ENCODE measurements around the gene EML6.

DNA sequence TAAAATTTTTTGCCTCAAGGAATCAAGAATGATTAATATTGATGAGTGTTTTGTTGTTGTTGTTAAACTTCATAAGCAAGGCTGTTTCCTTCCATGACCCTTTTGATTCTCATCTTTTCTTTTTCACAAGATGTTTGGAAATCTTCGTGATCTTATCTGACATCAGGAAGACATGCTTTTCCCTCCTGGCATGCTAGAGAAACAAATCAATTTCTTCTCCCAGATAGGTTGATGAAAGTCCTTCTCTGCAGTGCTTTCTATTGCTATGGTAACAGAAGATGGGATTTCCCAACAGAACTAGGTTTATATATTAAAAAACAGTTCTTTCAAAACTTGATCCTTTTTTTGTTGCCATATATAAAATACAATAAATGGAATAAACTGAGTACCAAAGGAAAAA is 85.2 kb downstream of the EML6 start:
- TF ChIP-seq EZH2 (IDR thresholded peaks at IDR 0.05) (no peak), EGR1 (IDR thresholded peaks at IDR 0.05; ENCODE audit: low read depth) (no peak), POLR2A (IDR thresholded peaks at IDR 0.05; ENCODE audit: borderline replicate concordance, extremely low read depth, insufficient read depth, insufficient read length) (no peak), POLR2AphosphoS5 (IDR thresholded peaks at IDR 0.05; ENCODE audit: low read depth, low read length) (no peak), CEBPB (IDR thresholded peaks at IDR 0.05; ENCODE audit: low read depth) (no peak), RAD21 (IDR thresholded peaks at IDR 0.05; ENCODE audit: low read depth) (no peak), FOSL1 (IDR thresholded peaks at IDR 0.05; ENCODE audit: low read depth) (no peak)
- TF ChIP-seq, protein P1, sequence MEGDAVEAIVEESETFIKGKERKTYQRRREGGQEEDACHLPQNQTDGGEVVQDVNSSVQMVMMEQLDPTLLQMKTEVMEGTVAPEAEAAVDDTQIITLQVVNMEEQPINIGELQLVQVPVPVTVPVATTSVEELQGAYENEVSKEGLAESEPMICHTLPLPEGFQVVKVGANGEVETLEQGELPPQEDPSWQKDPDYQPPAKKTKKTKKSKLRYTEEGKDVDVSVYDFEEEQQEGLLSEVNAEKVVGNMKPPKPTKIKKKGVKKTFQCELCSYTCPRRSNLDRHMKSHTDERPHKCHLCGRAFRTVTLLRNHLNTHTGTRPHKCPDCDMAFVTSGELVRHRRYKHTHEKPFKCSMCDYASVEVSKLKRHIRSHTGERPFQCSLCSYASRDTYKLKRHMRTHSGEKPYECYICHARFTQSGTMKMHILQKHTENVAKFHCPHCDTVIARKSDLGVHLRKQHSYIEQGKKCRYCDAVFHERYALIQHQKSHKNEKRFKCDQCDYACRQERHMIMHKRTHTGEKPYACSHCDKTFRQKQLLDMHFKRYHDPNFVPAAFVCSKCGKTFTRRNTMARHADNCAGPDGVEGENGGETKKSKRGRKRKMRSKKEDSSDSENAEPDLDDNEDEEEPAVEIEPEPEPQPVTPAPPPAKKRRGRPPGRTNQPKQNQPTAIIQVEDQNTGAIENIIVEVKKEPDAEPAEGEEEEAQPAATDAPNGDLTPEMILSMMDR (IDR thresholded peaks at IDR 0.05 in 2 of 3, conservative IDR thresholded peaks at IDR 0.05 in 1 of 3; ENCODE audit: borderline replicate concordance in 1 of 3, insufficient read depth in 1 of 3, low read depth in 2 of 3, low read length in 2 of 3): no peak
- TF ChIP-seq, protein P2, sequence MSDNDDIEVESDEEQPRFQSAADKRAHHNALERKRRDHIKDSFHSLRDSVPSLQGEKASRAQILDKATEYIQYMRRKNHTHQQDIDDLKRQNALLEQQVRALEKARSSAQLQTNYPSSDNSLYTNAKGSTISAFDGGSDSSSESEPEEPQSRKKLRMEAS (IDR thresholded peaks at IDR 0.05): no peak
- TF ChIP-seq, protein P3, sequence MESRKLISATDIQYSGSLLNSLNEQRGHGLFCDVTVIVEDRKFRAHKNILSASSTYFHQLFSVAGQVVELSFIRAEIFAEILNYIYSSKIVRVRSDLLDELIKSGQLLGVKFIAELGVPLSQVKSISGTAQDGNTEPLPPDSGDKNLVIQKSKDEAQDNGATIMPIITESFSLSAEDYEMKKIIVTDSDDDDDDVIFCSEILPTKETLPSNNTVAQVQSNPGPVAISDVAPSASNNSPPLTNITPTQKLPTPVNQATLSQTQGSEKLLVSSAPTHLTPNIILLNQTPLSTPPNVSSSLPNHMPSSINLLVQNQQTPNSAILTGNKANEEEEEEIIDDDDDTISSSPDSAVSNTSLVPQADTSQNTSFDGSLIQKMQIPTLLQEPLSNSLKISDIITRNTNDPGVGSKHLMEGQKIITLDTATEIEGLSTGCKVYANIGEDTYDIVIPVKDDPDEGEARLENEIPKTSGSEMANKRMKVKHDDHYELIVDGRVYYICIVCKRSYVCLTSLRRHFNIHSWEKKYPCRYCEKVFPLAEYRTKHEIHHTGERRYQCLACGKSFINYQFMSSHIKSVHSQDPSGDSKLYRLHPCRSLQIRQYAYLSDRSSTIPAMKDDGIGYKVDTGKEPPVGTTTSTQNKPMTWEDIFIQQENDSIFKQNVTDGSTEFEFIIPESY (IDR thresholded peaks at IDR 0.05; ENCODE audit: extremely low read depth, insufficient replicate concordance, low read length): no peak
- TF ChIP-seq, protein P4, sequence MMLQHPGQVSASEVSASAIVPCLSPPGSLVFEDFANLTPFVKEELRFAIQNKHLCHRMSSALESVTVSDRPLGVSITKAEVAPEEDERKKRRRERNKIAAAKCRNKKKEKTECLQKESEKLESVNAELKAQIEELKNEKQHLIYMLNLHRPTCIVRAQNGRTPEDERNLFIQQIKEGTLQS (IDR thresholded peaks at IDR 0.05): no peak
- TF ChIP-seq, protein P5, sequence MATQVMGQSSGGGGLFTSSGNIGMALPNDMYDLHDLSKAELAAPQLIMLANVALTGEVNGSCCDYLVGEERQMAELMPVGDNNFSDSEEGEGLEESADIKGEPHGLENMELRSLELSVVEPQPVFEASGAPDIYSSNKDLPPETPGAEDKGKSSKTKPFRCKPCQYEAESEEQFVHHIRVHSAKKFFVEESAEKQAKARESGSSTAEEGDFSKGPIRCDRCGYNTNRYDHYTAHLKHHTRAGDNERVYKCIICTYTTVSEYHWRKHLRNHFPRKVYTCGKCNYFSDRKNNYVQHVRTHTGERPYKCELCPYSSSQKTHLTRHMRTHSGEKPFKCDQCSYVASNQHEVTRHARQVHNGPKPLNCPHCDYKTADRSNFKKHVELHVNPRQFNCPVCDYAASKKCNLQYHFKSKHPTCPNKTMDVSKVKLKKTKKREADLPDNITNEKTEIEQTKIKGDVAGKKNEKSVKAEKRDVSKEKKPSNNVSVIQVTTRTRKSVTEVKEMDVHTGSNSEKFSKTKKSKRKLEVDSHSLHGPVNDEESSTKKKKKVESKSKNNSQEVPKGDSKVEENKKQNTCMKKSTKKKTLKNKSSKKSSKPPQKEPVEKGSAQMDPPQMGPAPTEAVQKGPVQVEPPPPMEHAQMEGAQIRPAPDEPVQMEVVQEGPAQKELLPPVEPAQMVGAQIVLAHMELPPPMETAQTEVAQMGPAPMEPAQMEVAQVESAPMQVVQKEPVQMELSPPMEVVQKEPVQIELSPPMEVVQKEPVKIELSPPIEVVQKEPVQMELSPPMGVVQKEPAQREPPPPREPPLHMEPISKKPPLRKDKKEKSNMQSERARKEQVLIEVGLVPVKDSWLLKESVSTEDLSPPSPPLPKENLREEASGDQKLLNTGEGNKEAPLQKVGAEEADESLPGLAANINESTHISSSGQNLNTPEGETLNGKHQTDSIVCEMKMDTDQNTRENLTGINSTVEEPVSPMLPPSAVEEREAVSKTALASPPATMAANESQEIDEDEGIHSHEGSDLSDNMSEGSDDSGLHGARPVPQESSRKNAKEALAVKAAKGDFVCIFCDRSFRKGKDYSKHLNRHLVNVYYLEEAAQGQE (IDR thresholded peaks at IDR 0.05; ENCODE audit: low read depth): no peak

All from HCT116 (cell line).